ENCODE results near the gene KCNAB1.

KCNAB1 gene

DNA sequence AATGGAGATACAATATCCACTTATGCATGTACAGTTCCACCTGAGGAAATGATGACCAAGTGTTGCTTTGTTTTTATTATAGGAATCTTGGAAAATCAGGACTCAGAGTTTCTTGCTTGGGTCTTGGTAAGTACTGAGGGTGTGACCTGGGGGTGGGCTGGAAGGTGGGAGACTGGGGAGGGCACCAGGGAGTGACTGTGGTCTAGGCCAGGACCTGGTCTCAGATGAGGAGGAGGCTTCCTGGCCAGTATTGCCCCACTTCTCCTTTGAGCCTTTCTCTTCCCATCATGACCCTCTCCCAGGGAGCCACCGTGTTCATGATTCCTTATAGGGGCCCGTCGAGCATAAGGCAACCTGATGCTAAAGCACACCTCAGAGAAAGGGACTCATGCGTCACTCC is 301.2 kb downstream of the KCNAB1 start:
- DNase-seq (ENCODE audit: low read depth): no peak
- H3K4me3 ChIP-seq (ENCODE audit: low read depth, low read length): no peak overlapping the region

DNA sequence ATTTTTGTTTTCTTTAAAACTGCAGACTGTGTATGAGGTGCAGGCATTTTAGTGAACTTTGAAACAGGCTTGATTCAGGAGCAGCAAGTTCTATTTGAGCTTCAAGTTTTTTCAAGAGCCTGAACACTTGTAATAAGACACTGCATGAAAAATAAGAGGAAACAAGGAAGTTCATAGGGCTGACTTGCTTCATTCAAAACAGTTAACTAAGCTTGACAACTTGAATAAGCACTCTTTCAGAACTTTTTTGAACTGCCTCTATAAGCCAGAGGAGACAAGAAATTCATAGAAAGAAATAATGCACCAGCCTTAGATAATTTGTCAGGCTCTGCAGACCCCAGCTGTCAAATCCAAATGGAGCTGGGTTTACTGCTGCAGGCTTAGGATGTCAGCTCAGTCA is 304.4 kb downstream of the KCNAB1 start:
- H3K4me3 ChIP-seq (ENCODE audit: low read depth, low read length): no peak overlapping the region
- DNase-seq (ENCODE audit: low read depth): no peak

DNA sequence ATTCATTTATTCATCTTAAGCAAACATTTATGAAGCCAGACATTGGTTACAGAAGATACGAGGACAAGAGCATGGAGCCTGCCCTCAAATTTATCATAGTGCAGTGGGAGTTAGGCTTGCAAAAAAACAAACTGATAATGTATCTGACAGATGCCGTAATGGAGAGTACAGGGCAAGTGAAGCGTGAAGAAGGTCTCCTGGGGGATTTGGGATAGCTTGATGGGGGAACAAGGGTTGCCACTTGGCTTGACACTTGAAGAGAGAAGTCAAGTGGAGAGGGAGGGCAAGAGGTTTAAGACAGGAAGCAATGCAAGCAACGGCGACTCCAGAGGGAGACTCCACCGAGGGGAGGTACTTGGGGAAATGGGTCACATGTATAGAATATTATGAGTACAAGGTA is 305.3 kb downstream of the KCNAB1 start:
- DNase-seq (ENCODE audit: low read depth): no peak
- H3K4me3 ChIP-seq (ENCODE audit: low read depth, low read length): no peak overlapping the region

DNA sequence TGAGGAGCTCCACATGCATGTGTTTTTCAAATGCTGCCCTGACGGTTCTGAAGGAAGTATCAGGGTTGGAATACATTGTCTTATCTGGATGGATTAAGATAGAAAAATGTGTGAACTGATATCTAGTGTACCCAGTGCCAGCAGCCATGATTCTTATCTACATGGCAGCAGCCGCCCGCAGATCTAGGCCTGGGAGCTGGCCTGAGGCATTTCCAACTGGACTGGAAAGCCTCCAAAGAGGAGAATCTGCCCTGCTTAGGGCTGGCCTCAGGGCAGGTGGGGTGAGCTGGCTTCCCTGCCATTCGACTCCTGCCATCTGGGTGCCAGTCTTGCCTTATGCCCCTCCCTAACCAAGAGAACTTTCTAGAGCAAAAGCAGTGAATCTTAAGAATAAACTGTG is 308.7 kb downstream of the KCNAB1 start:
- H3K4me3 ChIP-seq (ENCODE audit: low read depth, low read length): no peak overlapping the region
- DNase-seq (ENCODE audit: low read depth): no peak

DNA sequence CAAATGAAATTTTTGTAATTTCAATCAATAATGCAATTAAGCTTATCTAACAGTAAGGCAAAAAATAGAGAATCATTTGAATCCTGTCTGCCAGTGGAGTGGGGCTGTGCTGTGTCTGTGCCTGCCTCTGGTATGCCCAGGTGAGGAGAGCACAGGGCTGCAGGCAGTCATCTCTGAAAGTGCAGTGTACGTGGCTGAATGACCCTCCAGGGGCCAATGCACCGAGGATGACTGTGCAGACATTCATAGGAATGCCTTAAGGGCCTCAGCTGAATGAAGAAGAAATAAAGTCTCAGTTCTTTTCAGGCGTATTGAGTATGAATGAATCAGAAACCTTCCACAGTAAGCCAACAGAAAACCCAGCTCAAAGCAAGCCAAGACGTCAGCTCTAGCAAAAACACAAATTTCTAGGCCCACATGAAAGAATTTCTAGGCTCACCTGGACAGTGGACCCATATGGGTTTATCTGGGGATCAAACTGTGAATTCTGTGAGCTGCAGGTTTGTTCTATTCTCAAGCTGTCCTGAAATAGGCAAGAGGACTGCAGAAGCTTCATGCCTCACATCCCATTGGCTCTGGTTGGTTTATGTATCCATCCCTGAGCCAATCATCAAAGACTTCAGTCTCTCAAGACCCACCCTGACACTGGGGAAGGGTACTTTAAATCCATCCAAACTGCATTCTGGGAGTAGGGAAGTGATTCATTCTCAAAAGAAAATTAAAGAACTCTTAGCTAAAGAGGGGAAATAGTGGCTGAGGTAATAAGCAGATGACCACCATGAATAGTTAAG is 311.2 kb downstream of the KCNAB1 start:
- DNase-seq (ENCODE audit: low read depth): no peak
- no peak overlapping the region for H3K4me3 ChIP-seq (ENCODE audit: low read depth, low read length)

DNA sequence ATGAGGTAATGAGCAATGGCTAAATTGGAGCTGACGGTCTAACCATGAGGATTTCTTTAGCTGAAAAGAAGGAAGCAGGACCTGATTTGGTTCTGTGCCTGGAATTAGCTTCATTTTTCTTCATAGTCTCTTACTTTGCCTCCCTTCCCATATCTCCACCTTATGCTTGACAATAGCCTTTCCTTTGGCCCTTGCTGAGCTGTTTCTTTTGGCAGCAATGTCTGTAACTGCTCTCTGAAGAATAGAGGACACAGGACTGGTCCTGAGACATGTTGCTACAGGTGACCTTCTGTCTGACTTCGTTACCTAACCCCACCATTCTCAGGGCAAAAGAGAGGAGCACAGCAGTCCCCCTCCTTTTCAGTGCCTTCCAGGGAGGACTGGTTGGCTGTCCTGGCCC is 312.2 kb downstream of the KCNAB1 start:
- no peak for DNase-seq (ENCODE audit: low read depth)
- no peak overlapping the region for H3K4me3 ChIP-seq (ENCODE audit: low read depth, low read length)

DNA sequence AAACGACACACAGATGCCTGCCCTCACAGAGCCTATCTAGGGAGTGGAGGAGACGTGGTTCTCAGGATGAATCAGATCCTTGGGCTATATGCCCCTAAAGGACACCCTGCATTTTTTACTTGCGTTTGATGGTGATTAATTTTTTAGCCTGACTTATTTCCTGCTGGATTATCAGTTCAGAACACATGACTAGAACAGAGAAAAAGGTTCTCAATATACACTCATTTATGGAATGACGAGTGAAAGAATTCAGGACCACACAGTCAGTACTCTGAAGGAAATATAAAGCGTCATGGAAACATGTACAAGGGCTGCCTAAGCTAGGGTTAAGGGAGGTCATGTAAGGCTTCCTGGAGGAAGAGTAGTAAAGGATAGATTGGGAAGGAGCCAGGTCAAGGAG is 312.8 kb downstream of the KCNAB1 start:
- H3K4me3 ChIP-seq (ENCODE audit: low read depth, low read length): no peak overlapping the region

DNA sequence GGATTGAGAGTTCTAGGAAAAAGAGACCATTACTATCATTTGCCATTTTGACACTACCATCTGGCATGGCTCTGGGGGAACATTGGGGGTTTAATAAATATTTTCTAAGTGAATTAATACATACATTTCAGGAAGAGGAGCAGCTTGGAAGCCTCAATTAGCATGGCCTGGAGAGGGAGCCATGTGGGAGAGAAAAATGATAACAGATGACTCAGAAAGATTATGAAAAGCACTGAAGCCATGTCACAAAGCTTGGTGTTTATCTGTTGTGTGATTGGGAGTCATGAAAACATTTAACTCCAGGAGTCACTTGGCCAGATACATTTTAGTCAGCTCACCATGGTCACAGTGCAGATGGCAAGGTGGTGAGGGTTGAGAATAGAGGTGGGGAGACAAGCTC is 313.5 kb downstream of the KCNAB1 start:
- no peak for DNase-seq (ENCODE audit: low read depth)
- no peak overlapping the region for H3K4me3 ChIP-seq (ENCODE audit: low read depth, low read length)

More for the DNA sequence above, 312.8 kb downstream of the KCNAB1 start:
- no peak for DNase-seq (ENCODE audit: low read depth)

DNA sequence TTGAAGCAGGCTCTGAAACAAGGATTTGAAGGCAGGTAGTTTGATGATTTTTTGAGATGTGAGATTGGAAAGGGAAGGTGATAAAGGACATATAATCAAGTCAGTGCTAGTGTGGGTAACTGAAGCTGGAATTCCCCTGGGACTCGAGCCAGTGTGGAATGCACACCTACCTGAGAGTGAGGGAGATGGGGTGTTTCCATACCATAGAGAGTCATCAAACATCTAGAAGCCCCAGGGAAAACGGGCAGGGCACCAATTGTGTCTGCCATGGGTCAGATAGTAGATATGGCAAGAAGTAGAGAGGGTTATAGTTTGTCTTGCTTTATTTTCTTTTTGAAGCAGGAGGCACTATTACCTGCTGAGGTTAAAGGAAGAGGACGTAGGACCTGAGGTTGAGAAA is 314.5 kb downstream of the KCNAB1 start:
- DNase-seq (ENCODE audit: low read depth): no peak
- no peak overlapping the region for H3K4me3 ChIP-seq (ENCODE audit: low read depth, low read length)

DNA sequence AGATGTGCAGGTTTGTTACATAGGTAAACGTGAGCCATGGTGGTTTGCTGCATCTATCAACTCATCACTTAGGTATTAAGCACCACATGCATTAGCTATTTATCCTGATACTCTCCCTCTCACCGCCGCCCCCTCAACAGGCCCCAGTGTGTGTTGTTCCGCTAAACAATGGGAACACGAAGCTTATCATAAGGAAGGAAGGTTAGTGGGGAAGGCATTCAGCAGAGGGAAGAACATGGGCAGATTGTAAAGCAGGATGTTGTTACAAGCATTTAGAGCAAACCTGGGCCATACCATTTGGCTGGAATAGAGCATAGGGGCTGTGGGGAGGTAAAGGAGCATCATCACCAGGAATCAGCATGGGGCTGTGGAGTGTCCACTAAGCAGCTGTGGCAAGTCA is 322.7 kb downstream of the KCNAB1 start:
- H3K4me3 ChIP-seq (ENCODE audit: low read depth, low read length): no peak overlapping the region
- no peak for DNase-seq (ENCODE audit: low read depth)

DNA sequence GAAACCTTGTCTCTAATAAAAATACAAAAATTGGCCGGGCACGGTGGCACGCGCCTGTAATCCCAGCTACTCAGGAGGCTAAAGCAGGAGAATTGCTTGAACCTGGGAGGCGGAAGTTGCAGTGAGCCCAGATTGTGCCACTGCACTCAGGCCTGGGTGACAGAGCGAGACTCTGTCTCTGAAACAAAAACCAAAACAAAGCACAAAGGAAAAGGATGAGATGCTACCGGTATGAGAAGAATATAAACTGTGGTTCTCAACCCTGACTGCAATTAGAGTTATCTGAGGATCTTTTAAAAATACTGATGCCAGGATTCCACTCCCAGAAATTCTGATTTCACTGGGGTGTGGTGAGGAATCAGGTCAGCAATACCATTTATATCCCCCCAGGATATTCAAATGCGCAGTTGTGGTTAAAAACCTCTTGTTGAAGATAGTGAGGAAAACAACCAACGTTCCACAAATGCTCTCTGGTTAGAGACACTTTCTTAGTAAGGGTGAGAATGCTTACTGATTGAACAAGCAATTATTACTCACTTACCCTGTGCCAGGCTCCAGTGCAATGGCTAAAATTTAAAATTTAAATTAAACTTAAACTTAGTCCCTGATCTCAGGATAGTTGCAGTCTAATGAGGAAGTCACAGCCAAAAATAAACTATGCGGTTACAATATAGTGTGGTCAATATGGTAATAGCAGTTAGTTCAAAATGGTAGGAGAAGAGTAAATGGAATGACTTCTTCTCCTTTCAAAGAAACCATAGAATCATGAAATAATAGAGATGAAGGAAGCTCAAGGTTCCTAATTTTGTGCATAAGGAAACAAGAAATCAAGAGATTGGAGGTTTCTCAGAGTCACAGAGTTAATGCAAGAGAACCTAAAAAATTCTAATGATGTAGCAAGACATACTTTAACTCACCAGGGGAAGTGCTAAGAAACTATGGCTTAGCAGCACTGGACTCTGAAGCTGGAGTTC is 325.0 kb downstream of the KCNAB1 start:
- no peak for DNase-seq (ENCODE audit: low read depth)
- H3K4me3 ChIP-seq (ENCODE audit: low read depth, low read length): no peak overlapping the region

DNA sequence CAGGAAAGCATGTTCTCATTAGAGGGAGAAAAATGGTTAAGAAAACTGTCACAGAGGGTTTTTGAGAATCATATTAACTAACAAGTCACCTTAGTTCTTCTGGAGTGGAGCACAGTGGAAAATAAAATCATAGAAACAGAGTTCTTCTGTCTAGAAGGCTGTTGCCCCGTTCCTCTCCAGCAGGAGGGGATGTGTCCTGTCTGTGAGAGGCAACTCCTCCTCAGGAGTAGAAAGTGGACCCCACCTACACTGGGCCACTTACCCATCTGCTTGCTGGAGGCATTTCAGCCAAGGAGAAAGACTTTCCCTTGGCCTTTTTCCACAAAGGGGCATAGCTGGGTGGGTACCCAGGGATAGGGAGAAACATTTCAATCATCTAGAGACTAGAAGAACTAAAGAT is 327.9 kb downstream of the KCNAB1 start:
- no peak for DNase-seq (ENCODE audit: low read depth)
- no peak overlapping the region for H3K4me3 ChIP-seq (ENCODE audit: low read depth, low read length)

DNA sequence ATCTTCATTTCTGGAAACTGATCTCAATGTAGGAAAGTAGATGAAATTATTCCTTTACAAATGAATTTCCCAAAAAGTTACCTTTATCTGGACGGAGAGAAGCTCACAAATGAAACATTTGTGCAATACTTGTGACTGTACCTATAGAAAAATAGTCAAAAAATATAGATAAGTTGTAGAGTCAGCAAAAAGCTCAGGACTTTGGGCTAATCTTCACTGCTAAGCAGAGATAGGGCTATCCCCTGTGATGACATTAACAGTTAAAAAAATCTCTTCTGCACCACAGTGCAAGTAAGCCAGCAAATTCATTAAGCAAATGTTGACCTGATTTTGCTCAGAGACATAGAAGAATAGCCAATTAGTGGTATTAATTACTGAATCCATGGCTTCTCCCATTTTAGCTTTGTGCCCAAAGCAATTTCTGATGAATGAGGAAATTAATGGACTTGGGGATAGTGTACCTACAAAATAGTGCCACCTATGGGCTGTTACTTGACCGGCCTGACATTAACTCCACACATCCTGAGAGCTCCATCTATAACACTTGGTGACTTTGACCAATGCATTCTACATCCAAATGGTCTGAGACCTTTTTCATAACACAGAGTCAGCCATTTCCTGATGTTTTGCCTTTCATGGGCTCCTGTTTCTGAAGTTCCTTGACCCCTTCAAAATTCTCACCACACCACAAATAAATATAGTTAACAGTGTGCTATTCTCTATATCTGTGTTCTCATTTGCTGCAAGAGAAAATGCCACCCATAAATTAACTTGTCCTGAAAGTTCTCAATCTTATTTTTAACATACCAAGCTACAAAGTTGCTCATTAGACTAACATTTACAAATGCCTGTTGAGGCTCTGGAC is 329.6 kb downstream of the KCNAB1 start:
- DNase-seq (ENCODE audit: low read depth): no peak

DNA sequence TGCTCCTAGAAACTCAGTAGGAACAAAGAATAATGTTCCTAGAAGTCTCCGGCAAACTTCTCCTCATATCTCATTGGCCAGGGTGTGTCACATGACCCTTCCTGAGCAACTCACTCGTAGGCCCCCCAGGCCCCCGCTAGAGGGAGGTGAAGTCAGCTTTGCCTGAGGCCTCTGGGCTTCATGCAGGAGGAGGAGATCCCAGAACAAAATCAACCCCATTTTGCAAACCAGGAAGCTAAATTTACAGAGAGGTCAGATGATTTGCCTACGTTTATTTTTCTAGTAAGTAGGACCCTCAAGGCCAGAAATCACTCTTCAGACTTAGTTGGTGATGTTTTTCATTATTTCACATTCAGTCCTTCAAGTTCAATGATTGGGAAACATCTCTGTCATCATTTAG is 335.5 kb downstream of the KCNAB1 start:
- DNase-seq (ENCODE audit: low read depth): no peak
- no peak overlapping the region for H3K4me3 ChIP-seq (ENCODE audit: low read depth, low read length)

More for the DNA sequence above, 329.6 kb downstream of the KCNAB1 start:
- H3K4me3 ChIP-seq (ENCODE audit: low read depth, low read length): no peak overlapping the region

DNA sequence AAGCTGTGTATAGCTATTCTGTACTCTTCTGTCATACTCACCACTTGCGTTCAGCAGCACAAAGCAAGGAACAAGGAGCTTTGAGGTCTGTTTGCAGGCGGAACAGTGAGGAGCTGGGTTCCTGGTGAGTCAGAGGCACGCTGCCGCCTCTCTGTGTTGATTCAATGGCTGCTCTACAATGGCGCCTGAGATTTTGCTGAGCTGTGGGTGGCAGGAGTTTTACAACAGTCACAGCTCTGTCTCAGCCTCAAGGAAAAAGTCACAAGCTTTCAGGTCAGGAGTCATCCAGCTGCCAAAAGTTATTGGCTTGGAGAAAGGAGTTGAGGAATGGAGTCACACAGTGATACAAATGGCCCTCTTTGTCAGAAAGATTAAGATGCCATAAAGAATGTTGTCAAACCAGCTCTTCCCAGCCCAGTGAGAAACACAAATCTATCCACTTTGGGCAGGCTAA is 336.4 kb downstream of the KCNAB1 start:
- no peak overlapping the region for H3K4me3 ChIP-seq (ENCODE audit: low read depth, low read length)
- no peak for DNase-seq (ENCODE audit: low read depth)

DNA sequence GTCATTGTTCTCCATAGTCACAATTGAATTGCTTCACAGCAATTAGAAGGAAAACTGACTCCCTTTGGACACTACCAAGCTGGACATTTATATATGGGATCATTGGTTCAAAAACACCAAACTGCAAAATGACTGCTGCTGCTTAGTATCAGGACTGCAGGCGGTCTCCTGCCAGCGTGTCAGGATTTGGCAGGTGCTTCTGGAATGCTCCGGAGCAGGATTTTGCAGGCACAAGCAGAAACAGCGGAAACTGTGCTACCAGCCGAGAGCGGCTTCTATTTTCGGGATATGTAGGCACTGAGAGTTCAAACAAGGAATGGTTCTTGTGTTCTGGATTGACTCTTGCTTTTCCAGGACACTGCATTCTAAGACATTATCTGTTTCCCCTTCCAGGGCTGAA is 339.1 kb downstream of the KCNAB1 start:
- no peak overlapping the region for H3K4me3 ChIP-seq (ENCODE audit: low read depth, low read length)
- no peak for DNase-seq (ENCODE audit: low read depth)

DNA sequence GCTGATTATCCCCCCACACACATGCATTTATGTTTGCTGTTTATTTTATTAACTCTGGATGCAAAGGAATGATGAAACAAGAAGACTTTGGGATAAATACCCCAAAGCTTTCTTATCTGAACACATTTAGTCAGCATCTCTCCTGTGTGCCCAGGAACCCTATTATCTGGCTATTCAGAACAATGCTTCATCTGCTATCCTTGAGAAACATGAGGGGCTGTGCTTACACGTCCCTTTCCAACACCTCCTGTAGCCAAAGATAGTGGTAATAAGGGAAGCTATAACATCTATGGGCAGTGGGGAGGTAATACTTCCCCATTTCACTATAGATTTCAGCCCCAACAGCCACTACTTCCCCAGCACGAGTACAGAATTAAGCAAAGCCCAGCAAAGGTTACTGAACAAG is 339.8 kb downstream of the KCNAB1 start:
- no peak for DNase-seq (ENCODE audit: low read depth)
- H3K4me3 ChIP-seq (ENCODE audit: low read depth, low read length): no peak overlapping the region

DNA sequence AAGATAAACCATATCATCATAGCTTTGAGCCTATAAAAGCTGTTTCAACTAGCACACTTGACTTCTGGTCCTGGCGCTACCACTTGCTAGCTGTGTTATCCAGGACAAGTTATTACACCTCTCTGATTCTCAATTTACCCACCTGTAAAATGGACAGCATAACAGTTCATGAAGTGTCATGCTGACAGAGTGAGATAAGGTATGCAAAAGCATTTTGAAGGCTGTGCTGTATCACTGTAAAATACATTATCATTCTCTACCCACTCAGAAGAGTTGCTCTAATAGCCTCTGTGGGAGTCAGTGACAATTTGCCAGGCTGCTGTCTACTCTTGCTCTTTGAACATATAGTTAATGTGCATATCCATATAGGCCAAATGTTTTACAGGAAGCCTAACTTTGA is 341.5 kb downstream of the KCNAB1 start:
- DNase-seq (ENCODE audit: low read depth): no peak
- H3K4me3 ChIP-seq (ENCODE audit: low read depth, low read length): no peak overlapping the region

DNA sequence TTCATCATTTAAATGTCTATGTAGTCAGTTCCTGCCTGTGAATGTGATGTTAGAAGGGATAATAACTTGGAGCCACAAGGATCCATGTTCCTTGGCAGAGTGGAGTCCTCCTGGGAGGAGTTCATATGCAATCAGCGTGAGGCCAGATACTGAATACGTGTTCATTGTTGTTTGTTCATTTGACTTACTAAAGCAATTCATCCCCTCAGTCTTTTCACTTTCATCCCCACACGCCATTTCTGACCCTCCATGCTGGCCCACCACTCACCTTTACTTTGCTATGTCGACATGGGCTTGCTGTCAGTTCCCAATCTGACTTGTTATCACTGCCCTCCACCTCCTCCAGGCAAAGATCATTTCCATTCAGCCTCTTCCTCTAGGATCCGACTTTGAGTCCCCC is 342.7 kb downstream of the KCNAB1 start:
- no peak overlapping the region for H3K4me3 ChIP-seq (ENCODE audit: low read depth, low read length)
- DNase-seq (ENCODE audit: low read depth): no peak

DNA sequence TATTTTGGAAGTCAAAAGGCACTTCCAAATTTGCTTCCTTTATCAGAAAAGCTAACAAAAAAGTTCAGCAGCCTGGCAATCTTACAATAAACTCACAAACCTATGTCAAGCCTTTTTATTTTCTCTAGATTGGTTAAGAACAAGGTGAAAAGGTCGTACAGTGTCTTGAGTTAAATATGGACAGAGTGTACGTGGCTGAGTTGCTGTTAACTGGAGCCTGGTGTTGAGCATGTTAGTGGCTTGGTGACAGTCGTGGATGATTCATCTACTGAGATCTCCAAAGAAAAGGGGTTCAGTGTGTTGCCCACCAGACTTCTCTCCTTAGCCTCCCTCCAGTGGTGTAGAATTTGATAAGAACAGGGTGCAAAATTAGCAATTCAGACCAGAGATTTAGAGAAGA is 344.8 kb downstream of the KCNAB1 start:
- no peak for DNase-seq (ENCODE audit: low read depth)
- no peak overlapping the region for H3K4me3 ChIP-seq (ENCODE audit: low read depth, low read length)

Measured in skeletal muscle cell (primary cell).